Caco-2 (cell line): ENCODE results near the gene XPO5. TPM values are rescaled to one million over a fixed set of nuclear protein-coding genes. Genes with fewer than 3 reads are reported as not detected.

Source experiments
- BruUV-seq: library from RNA; stranded (reverse); fragments of 400-500 nt; replicated peaks from 2 replicates; lab custom pipeline; 2021; lab: Mats Ljungman, UMichigan
- CTCF ChIA-PET: fragments of 300-600 bp; sonication (Branson Sonifier 250); formaldehyde crosslinking; loops from one replicate; lab custom pipeline; 2022; ENCODE audit warnings: antibody characterized with exemption; lab: Charles Lee
- POLR2A ChIA-PET: fragments of 300-600 bp; sonication (Branson Sonifier 250); formaldehyde crosslinking; loops from one replicate; lab custom pipeline; 2022; ENCODE audit warnings: antibody characterized with exemption; lab: Charles Lee
- DNase-seq, 2 experiments: peaks; one replicate each; pipeline versions ENCODE4 v3.0.0 to v3.0.0-alpha.2; 2020 to 2022
- H3K27me3 ChIP-seq: replicated peaks from 2 replicates; pipeline ENCODE4 v1.6.0; 2011; ENCODE audit warnings: low read length; ENCODE audit not compliant: control insufficient read depth, insufficient read depth
- H3K36me3 ChIP-seq: 2 replicates; pipeline ENCODE4 v1.5.1; 2011; ENCODE audit warnings: low read length; ENCODE audit not compliant: control insufficient read depth, insufficient read depth
- H3K4me1 ChIP-seq: fragments of 250-450 bp; sonication (Bioruptor Pico); 2 replicates; pipeline ENCODE4 v1.5.1; 2020; ENCODE audit warnings: mild to moderate bottlenecking
- H3K4me3 ChIP-seq: 2 replicates; pipeline ENCODE4 v1.5.1; 2011; ENCODE audit warnings: low read depth, mild to moderate bottlenecking, control low read depth, low read length
- H3K9me3 ChIP-seq: fragments of 250-450 bp; sonication (Bioruptor Pico); 2 replicates; pipeline ENCODE4 v1.5.1; 2020; ENCODE audit warnings: mild to moderate bottlenecking, moderate library complexity
- H3K27ac Mint-ChIP-seq: one replicate; pipeline ENCODE4 v1.8.0; 2022; ENCODE audit warnings: mixed read lengths; ENCODE audit not compliant: unreplicated experiment
- H3K27me3 Mint-ChIP-seq: one replicate; pipeline ENCODE4 v1.8.0; 2022; ENCODE audit warnings: mixed read lengths; ENCODE audit not compliant: insufficient read depth, unreplicated experiment
- H3K36me3 Mint-ChIP-seq: one replicate; pipeline ENCODE4 v1.8.0; 2022; ENCODE audit warnings: mild to moderate bottlenecking, mixed read lengths; ENCODE audit not compliant: insufficient read depth, unreplicated experiment
- H3K4me1 Mint-ChIP-seq: one replicate; pipeline ENCODE4 v1.8.0; 2022; ENCODE audit warnings: low read depth, mixed read lengths; ENCODE audit not compliant: unreplicated experiment
- H3K4me3 Mint-ChIP-seq: one replicate; pipeline ENCODE4 v1.8.0; 2022; ENCODE audit warnings: mild to moderate bottlenecking, moderate library complexity, mixed read lengths; ENCODE audit not compliant: unreplicated experiment
- H3K9me3 Mint-ChIP-seq: one replicate; pipeline ENCODE4 v1.8.0; 2022; ENCODE audit warnings: mixed read lengths; ENCODE audit not compliant: unreplicated experiment
- intact Hi-C: fragments of 100-400 bp; cut with micrococcal nuclease; formaldehyde crosslinking; loops from one replicate; pipeline ENCODE4 v1.10.0; 2022; ENCODE audit not compliant: unreplicated experiment
- total RNA-seq: library from RNA; stranded (reverse); gene quantifications from 2 replicates; pipeline ENCODE4 v1.2.3, GENCODE V29; 2022
- TF ChIP-seq, protein P1 (sequence below), 2 experiments: fragments of 200-600 bp in 1 of 2; IDR thresholded peaks; 1 replicate in 1 of 2; 2 replicates in 1 of 2; pipeline versions ENCODE4 v1.5.1 to v1.8.0; 2011 to 2022; ENCODE audit warnings: antibody characterized with exemption in 1 of 2, control low read depth in 1 of 2, inconsistent platforms in 1 of 2, low read depth in 1 of 2, low read length in 1 of 2, mild to moderate bottlenecking in 1 of 2, moderate library complexity in 1 of 2; ENCODE audit not compliant: insufficient read depth in 1 of 2, severe bottlenecking in 1 of 2, unreplicated experiment in 1 of 2

The XPO5 gene
- total RNA-seq, 1 experiment from 2014 or later, result 79.3 TPM

DNA sequence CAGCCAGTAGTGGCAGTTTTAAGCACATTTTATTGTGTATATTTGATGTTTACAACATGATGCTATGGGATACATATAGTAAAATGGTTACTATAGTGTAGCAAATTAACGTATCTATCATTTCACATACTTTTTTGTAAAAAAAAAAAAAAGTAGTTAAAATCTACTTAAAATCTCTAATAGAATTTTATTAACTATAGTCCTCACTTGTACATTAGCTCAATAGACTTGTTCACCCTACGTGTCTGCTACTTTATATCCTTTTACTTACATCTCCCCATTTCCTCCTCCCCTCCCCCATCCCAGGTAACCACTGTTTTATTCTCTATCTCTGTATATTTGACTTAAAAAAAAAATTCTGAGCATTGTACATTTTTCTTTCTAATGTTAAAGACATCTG, 30.2 kb upstream of the XPO5 start:
- Mint-ChIP-seq H3K9me3 (no peaks in the 10 kb centered on the region), H3K27ac (no peak overlapping the region), H3K4me1 (peaks cover 9% of the 10 kb centered on the region), H3K27me3 (no peaks in the 10 kb centered on the region), H3K4me3 (no peak overlapping the region), H3K36me3 (peaks cover 36% of the 10 kb centered on the region)
- Histone ChIP-seq H3K9me3 (no peaks in the 10 kb centered on the region), H3K4me3 (no peak overlapping the region), H3K4me1 (peaks cover 5% of the 10 kb centered on the region), H3K36me3 (no peaks in the 10 kb centered on the region; the same call in 1 of the 2 replicates), H3K27me3 (no peaks in the 10 kb centered on the region)
- ChIA-PET CTCF (no interaction called here), POLR2A (no interaction called here)
- no peak for DNase-seq
- TF ChIP-seq, protein P1, sequence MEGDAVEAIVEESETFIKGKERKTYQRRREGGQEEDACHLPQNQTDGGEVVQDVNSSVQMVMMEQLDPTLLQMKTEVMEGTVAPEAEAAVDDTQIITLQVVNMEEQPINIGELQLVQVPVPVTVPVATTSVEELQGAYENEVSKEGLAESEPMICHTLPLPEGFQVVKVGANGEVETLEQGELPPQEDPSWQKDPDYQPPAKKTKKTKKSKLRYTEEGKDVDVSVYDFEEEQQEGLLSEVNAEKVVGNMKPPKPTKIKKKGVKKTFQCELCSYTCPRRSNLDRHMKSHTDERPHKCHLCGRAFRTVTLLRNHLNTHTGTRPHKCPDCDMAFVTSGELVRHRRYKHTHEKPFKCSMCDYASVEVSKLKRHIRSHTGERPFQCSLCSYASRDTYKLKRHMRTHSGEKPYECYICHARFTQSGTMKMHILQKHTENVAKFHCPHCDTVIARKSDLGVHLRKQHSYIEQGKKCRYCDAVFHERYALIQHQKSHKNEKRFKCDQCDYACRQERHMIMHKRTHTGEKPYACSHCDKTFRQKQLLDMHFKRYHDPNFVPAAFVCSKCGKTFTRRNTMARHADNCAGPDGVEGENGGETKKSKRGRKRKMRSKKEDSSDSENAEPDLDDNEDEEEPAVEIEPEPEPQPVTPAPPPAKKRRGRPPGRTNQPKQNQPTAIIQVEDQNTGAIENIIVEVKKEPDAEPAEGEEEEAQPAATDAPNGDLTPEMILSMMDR (IDR thresholded peaks at IDR 0.05; ENCODE audit: insufficient read depth in 1 of 2, low read depth in 1 of 2, low read length in 1 of 2, severe bottlenecking in 1 of 2, unreplicated experiment in 1 of 2), result no peak
- BruUV-seq, result no TSS peak
- intact Hi-C loops, result loop anchor here (5.0 kb wide), 1 partner anchor 61 kb away; no protein-coding TSS in a partner anchor

DNA sequence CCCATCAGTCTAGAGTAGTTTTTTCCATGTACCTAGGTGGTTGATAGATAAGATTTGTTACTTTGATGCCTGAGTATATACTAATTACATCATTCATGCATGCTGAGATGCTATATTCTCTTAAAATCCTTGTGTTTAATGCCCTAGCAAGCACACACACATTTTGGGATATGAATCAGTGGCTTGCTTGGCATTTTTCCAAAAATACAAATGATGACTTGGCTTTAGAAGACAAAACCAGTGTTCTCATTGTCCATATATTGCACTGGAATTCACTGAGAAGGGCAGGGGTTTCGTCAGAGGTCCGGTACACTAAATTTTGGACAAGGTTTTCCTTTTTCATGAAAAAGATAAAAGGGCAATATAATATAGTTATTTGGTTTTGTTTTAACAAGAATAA, 28.3 kb upstream of the XPO5 start:
- intact Hi-C loops, result no loop called here
- H3K4me3 ChIP-seq, result no peak overlapping the region
- H3K36me3 ChIP-seq, result no peaks in the 10 kb centered on the region; the same call in 1 of the 2 replicates
- no peaks in the 10 kb centered on the region for H3K9me3 ChIP-seq
- H3K4me1 ChIP-seq, result peaks cover 2% of the 10 kb centered on the region
- H3K27me3 ChIP-seq, result no peaks in the 10 kb centered on the region
- no peak overlapping the region for H3K4me3 Mint-ChIP-seq
- BruUV-seq, result no TSS peak
- no peak overlapping the region for H3K27ac Mint-ChIP-seq
- H3K4me1 Mint-ChIP-seq, result peaks cover 6% of the 10 kb centered on the region
- H3K9me3 Mint-ChIP-seq, result no peaks in the 10 kb centered on the region
- no peak for DNase-seq
- TF ChIP-seq, protein P1 (IDR thresholded peaks at IDR 0.05; ENCODE audit: insufficient read depth in 1 of 2, low read depth in 1 of 2, low read length in 1 of 2, severe bottlenecking in 1 of 2, unreplicated experiment in 1 of 2), result no peak
- POLR2A ChIA-PET, result no interaction called here
- peaks cover 30% of the 10 kb centered on the region for H3K36me3 Mint-ChIP-seq
- no peaks in the 10 kb centered on the region for H3K27me3 Mint-ChIP-seq
- CTCF ChIA-PET, result no interaction called here

DNA sequence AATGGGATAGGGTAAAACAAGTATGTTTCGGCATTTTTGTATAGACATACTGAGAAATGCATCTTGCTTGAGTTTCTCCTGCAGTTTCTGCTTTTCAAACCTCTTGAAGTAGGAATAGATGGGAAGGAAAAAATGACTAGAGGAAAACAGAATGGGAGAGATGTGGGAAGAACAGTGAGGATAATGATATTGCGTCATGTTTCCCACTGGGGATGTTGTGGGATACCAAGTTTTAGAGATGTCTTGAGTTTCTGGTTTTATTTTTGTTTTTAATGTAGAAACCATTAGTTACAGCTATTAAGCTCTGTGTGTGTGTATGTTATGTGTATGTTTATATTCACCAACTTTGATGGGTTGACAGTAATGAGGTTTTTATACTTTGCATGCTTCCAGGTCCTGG, 24.8 kb upstream of the XPO5 start:
- BruUV-seq, result no TSS peak
- Histone ChIP-seq H3K4me1 (no peaks in the 10 kb centered on the region), H3K4me3 (no peak overlapping the region), H3K27me3 (no peaks in the 10 kb centered on the region), H3K36me3 (no peaks in the 10 kb centered on the region; the same call in 1 of the 2 replicates), H3K9me3 (no peaks in the 10 kb centered on the region)
- intact Hi-C loops, result no loop called here
- H3K27me3 Mint-ChIP-seq, result no peaks in the 10 kb centered on the region
- no peak overlapping the region for H3K4me3 Mint-ChIP-seq
- H3K36me3 Mint-ChIP-seq, result peaks cover 22% of the 10 kb centered on the region
- no peaks in the 10 kb centered on the region for H3K9me3 Mint-ChIP-seq
- no peak overlapping the region for H3K27ac Mint-ChIP-seq
- ChIA-PET POLR2A (no interaction called here), CTCF (no interaction called here)
- no peak for DNase-seq
- H3K4me1 Mint-ChIP-seq, result no peaks in the 10 kb centered on the region
- TF ChIP-seq, protein P1 (IDR thresholded peaks at IDR 0.05; ENCODE audit: insufficient read depth in 1 of 2, low read depth in 1 of 2, low read length in 1 of 2, severe bottlenecking in 1 of 2, unreplicated experiment in 1 of 2), result no peak
